ENCODE data around the gene MYEOV.

Gene MYEOV

DNA sequence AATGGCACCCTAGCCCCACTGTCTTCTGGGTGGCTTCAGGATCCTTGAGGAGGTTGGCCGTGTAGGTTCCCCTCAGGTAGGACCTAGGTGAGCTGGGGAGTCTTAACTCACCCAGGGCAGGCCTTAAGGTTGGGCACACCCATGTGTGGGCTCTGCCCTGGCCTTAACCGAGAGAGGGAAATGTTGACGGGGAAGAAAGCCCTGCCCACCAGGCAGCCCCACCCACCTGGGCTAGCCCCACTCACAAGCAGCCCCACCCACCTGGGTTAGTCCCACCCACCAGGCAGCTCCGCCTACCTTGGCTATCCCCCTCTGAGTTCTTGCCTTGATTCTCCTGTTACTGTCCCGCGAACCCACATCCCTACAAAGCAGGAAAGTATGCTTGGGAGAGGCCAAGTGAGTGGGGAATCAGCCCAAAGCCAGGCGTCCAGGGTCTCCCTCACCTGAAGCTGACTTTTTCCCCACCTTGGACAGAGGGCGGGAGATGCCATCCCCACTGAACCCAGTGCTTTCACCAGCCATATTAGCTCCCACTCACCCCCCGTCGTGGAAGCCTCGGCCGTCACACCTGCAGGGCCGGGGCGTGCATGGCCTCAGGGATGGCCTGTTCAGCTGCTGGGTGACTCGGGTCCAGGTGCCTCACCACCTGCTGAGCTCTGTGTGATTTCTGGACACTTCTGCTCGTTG is at the start of gene MYEOV:
Gene MYEOV (plus strand): TSS at position 337 of the 687 bp plus-strand sequence. CDS start 1,200 bp downstream, outside the sequence.
- Mint-ChIP-seq H3K4me1 (peaks cover 32% of the 10 kb centered on the region), H3K9me3 (no peaks in the 10 kb centered on the region), H3K4me3 (no peak within 1 kb of the TSS), H3K27ac (ENCODE audit: low read depth) (no peak within 1 kb of the TSS), H3K36me3 (ENCODE audit: insufficient read depth) (peaks cover 7% of the 10 kb centered on the region), H3K27me3 (no peaks in the 10 kb centered on the region)
- ATAC-seq (replicated peaks; ENCODE audit: extremely low read depth, poor library complexity, severe bottlenecking): no peak
- no peak for DNase-seq (ENCODE audit: low spot score in 2 of 2)

DNA sequence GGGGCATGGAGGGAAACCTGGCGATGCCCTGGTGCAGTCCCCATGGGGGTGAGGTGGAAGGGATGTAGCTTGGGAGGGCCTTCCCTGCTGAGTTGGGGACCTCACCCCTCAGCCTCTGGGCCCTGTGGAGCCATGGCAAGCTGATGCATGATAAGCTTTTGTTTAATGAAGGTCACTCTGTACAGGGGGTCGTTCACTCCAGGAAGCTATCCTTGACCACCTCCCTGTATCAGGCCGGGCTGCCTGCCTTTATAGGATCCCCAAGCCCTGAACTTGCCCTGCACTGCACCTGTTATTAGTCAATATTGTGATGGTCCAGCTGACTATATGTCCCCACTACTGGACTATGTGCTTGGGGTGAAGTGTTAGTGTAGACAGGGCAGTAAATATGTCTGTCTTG is 49.7 kb upstream of the MYEOV start:
- peaks cover 18% of the 10 kb centered on the region for H3K27me3 Mint-ChIP-seq
- H3K4me1 Mint-ChIP-seq: no peaks in the 10 kb centered on the region
- no peak overlapping the region for H3K27ac Mint-ChIP-seq (ENCODE audit: low read depth)
- H3K36me3 Mint-ChIP-seq (ENCODE audit: insufficient read depth): no peaks in the 10 kb centered on the region
- ATAC-seq (replicated peaks; ENCODE audit: extremely low read depth, poor library complexity, severe bottlenecking) (no peak), DNase-seq (ENCODE audit: low spot score in 2 of 2) (no peak)
- H3K4me3 Mint-ChIP-seq: no peak overlapping the region
- H3K9me3 Mint-ChIP-seq: no peaks in the 10 kb centered on the region

DNA sequence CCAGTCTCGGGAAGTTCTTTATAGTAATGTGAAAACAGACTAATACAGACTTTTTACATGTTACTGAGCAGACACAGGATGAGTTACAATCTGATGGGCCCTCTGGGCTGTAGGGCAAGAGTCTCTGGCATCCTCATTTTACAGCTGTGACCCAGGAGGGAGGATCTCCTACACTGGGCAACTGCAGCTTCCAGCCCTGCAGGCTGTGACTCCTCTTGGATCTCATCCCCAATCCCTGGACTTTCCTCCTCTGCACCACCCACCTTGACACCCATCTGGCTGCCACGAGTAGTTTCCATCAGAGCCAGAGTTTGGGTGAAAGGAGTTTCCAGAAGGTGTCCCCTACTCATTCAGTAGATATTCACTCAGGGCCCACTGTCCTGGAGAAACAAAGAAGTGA is 48.9 kb upstream of the MYEOV start:
- no peaks in the 10 kb centered on the region for H3K4me1 Mint-ChIP-seq
- no peak overlapping the region for H3K27ac Mint-ChIP-seq (ENCODE audit: low read depth)
- H3K4me3 Mint-ChIP-seq: no peak overlapping the region

DNA sequence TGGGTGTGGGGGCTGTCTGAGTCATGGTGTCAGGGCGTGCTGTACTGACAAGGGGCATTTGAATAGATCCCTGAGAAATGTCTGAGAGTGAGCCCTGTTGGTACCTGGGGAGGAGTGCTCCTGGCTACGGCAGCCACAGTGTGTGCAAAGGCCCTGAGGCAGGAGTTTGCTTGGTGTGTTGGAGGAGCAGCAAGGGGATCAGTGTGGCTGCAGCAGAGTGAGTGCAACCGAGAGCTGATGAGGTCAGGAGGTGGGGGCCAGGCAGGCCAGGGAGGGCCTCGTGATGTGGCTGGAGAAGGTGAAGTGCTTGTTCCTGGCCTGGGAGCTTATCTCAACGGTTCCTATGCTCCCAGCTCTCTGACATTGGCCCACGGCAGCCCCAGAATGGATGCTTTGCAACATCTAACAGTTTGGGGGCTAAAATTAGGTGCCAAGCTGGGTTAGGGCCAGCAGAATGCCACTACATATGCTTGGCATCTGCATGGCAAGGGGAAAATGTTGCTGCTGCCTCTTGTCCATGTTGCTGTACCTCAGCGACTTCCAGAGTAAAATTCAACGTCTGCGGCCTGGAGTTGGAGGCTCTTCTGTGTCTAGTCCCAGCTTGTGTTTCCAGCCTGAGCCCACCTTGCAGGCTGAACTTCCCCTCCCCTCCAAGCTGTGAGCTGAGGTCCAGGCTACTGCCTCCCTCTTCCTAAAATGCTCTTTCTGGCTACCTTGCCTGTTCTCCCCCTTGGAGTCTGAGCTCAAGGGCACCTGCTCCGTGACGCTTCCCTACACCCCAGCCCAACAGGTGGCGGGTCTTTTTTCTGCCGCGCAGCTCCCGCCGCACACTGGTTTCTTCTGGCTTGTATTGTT is 48.2 kb upstream of the MYEOV start:
- Mint-ChIP-seq H3K4me3 (no peak overlapping the region), H3K27me3 (peaks cover 30% of the 10 kb centered on the region), H3K4me1 (no peaks in the 10 kb centered on the region), H3K27ac (ENCODE audit: low read depth) (no peak overlapping the region), H3K36me3 (ENCODE audit: insufficient read depth) (no peaks in the 10 kb centered on the region), H3K9me3 (no peaks in the 10 kb centered on the region)
- no peak for DNase-seq (ENCODE audit: low spot score in 2 of 2)
- no peak for ATAC-seq (replicated peaks; ENCODE audit: extremely low read depth, poor library complexity, severe bottlenecking)

More for the DNA sequence above, 48.9 kb upstream of the MYEOV start:
- Mint-ChIP-seq H3K36me3 (ENCODE audit: insufficient read depth) (no peaks in the 10 kb centered on the region), H3K9me3 (no peaks in the 10 kb centered on the region), H3K27me3 (peaks cover 25% of the 10 kb centered on the region)
- ATAC-seq (replicated peaks; ENCODE audit: extremely low read depth, poor library complexity, severe bottlenecking) (no peak), DNase-seq (ENCODE audit: low spot score in 2 of 2) (no peak)

DNA sequence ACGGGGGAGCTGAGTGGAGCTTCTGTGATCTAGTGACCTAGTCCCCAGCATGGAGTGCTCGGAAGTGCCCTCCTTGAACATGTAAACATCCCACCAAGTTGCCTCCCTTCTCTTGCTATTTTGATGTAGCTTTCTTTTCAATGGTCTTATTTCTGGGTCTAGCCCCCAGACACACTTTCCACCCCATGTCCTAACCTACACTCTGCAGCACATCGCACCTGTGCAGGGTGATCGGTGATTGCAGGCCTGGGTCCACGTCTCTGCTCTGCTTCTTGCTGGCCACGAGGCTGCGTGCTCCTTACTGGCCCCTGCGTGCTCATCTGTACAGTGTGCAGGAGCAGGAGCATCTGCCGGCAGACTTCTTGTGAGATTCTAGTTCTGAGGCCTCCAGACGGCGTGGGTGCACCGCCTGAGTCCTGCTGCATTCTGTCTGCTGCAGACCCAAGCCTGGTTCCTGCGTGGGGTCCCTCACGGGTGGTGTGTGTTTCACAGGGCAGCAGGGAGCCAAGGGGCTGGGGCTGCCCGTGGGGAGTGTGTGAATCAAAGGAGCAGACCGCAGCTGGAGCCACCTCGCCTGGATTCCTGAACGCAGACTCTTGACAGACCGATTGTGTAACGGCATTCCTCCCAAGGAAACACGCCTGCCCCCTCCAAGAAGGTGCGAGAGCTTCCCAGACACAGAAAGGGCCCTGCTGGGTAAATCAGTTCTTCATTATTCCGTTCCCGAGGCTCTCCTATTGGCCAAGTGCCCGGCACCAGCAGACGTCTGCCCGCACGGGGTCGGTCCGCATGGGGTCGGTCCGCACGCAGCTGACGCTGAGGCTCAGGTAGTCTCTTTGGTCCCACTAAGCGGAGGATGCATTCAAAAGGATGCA is 44.4 kb upstream of the MYEOV start:
- Mint-ChIP-seq H3K4me1 (no peaks in the 10 kb centered on the region), H3K36me3 (ENCODE audit: insufficient read depth) (no peaks in the 10 kb centered on the region), H3K4me3 (no peak overlapping the region), H3K27ac (ENCODE audit: low read depth) (no peak overlapping the region), H3K27me3 (peaks cover 61% of the 10 kb centered on the region), H3K9me3 (no peaks in the 10 kb centered on the region)
- ATAC-seq (replicated peaks; ENCODE audit: extremely low read depth, poor library complexity, severe bottlenecking): no peak
- no peak for DNase-seq (ENCODE audit: low spot score in 2 of 2)

DNA sequence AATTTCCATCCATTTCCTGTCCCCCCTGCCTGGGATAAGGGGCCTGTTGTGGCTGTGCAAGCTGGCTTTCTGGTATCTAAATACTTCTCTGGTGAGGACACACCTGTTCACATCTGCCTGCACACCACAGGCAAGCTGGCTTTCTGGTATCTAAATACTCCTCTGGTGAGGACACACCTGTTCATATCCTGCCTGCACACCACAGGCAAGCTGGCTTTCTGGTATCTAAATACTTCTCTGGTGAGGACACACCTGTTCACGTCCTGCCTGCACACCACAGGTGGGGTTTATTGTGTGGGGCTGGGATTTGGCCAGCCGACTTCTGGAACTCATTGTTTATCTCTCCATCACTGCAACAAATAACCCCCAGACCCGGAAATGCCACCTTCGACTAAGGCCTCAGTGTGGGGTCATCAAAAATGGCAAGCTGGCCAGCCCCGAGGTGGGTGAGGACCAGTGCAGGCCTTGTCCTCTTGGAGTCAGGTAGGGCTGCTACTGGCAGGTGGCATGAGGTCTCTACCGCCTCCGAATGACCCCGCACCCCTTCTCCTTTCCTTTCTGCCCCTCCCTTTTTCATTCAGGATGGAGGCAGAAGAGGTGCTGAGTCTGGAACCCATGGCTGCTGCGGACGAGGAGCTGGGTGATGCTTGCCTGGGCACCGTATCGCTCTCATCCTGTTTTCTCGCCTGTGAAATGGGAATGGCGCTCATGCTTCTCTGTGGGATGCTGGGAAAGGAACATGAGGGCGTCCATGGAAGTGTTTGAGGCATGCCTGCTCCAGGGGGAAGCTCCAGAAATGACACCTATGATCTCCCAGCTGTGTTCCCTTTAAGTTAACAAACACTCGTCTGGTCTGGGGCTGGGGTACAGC is 43.5 kb upstream of the MYEOV start:
- Mint-ChIP-seq H3K4me1 (no peaks in the 10 kb centered on the region), H3K36me3 (ENCODE audit: insufficient read depth) (no peaks in the 10 kb centered on the region), H3K27me3 (peaks cover 67% of the 10 kb centered on the region), H3K27ac (ENCODE audit: low read depth) (no peak overlapping the region), H3K4me3 (no peak overlapping the region), H3K9me3 (no peaks in the 10 kb centered on the region)
- DNase-seq (ENCODE audit: low spot score in 2 of 2) (no peak), ATAC-seq (replicated peaks; ENCODE audit: extremely low read depth, poor library complexity, severe bottlenecking) (no peak)

DNA sequence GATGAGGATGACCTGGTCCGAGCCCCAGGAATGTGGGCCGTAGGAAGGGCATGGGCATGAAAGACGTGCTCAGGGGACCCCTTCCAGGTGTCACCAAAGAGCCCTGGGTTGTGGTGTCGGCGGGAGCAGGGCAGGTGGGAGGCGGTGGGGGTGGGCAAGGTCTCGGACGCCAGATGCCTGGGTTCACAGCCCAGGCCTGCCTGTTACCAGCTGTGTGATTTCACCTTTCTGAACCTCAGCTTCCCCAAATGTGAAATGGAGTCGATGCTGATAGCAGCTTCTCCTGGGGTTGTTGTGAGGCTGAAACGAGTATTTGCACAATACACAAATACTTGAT is 42.9 kb upstream of the MYEOV start:
- peaks cover 68% of the 10 kb centered on the region for H3K27me3 Mint-ChIP-seq
- H3K27ac Mint-ChIP-seq (ENCODE audit: low read depth): no peak overlapping the region
- no peak overlapping the region for H3K4me3 Mint-ChIP-seq
- H3K9me3 Mint-ChIP-seq: no peaks in the 10 kb centered on the region
- no peaks in the 10 kb centered on the region for H3K4me1 Mint-ChIP-seq
- H3K36me3 Mint-ChIP-seq (ENCODE audit: insufficient read depth): no peaks in the 10 kb centered on the region
- DNase-seq (ENCODE audit: low spot score in 2 of 2): no peak
- no peak for ATAC-seq (replicated peaks; ENCODE audit: extremely low read depth, poor library complexity, severe bottlenecking)

DNA sequence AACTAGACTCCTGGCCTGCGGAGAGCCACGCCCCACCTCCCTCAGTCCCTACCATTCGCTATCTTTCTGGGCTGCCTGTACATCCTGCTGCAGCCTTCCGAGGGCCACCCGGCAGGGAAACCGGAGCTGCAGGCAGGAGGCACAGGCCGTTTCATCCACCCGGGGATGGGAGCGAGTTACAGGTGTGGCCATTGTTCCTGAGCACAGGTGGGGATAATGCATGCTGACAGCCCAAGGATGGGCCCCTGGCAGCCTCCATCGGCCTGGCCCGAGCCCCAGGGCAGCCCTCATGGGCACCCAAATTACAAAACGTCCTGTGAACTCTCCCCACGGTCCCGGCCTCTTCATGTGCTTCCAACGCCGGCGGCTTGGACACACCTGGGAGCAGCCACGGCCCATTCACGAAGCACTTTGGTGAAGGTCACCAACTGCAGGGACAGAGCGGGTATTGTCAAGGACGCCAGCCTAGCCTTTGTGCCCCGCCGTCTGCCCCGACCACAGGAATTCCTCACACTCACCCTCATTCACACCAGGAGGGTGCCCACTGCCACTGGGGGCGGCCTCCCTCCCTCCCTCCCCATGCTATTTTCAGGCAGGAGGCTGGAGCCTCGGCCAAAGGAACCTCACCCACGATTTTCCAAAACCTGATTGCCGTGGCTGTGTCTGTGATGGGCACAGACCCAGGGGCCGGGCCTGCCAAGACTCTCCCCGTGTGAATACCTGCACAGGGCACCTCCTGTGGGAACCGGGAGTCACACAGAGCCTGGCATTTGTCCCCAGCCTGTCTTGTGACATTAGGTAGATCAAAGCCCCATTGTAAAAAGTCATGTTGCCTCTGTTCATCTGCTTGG is 42.1 kb upstream of the MYEOV start:
- Mint-ChIP-seq H3K27ac (ENCODE audit: low read depth) (no peak overlapping the region), H3K4me3 (no peak overlapping the region), H3K9me3 (no peaks in the 10 kb centered on the region), H3K4me1 (no peaks in the 10 kb centered on the region), H3K27me3 (peaks cover 76% of the 10 kb centered on the region), H3K36me3 (ENCODE audit: insufficient read depth) (no peaks in the 10 kb centered on the region)
- ATAC-seq (replicated peaks; ENCODE audit: extremely low read depth, poor library complexity, severe bottlenecking): no peak
- DNase-seq (ENCODE audit: low spot score in 2 of 2): no peak

DNA sequence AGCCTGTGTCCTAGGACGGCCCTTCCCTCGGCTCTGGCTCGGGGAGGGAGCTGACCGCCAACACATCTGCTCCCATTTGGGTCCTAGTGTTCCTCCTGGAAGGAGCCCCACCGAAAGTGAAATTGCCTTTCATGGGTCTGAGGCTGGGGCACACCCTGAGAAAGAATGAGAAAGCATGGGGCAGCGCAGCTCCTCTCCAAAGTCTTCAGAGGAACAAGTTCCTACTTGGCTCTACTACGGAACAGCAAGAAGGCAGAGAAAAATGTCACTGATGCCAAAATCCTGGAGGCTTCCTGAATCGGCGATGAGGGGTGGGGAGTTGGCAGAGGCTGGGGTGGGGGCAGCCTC is 41.5 kb upstream of the MYEOV start:
- H3K4me1 Mint-ChIP-seq: no peaks in the 10 kb centered on the region
- H3K27ac Mint-ChIP-seq (ENCODE audit: low read depth): no peak overlapping the region
- H3K9me3 Mint-ChIP-seq: no peaks in the 10 kb centered on the region
- no peaks in the 10 kb centered on the region for H3K36me3 Mint-ChIP-seq (ENCODE audit: insufficient read depth)
- ATAC-seq (replicated peaks; ENCODE audit: extremely low read depth, poor library complexity, severe bottlenecking): no peak
- no peak overlapping the region for H3K4me3 Mint-ChIP-seq
- H3K27me3 Mint-ChIP-seq: peaks cover 82% of the 10 kb centered on the region
- no peak for DNase-seq (ENCODE audit: low spot score in 2 of 2)

DNA sequence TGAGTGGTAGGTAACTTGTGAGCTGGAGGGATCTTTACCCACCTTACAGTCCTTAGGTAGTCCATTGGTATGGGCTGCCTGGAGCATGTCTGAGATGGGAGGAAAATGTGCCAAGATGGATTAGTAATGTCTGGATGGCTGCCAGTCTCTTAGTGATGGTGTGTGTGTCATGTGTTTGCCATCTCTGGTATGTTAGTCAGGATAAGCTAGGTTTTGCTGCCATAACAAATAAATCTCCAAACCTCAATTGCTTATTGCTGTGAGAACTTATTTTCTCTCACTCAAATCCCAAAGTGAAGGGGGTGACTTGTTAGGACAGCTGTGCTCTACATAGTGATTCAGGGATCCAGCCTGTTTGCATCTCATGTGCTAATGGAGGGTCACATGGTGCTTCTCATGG is 40.9 kb upstream of the MYEOV start:
- H3K4me3 Mint-ChIP-seq: no peak overlapping the region
- H3K27ac Mint-ChIP-seq (ENCODE audit: low read depth): no peak overlapping the region
- ATAC-seq (replicated peaks; ENCODE audit: extremely low read depth, poor library complexity, severe bottlenecking) (no peak), DNase-seq (ENCODE audit: low spot score in 2 of 2) (no peak)
- H3K27me3 Mint-ChIP-seq: peaks cover 83% of the 10 kb centered on the region
- H3K9me3 Mint-ChIP-seq: no peaks in the 10 kb centered on the region
- H3K36me3 Mint-ChIP-seq (ENCODE audit: insufficient read depth): no peaks in the 10 kb centered on the region
- no peaks in the 10 kb centered on the region for H3K4me1 Mint-ChIP-seq

DNA sequence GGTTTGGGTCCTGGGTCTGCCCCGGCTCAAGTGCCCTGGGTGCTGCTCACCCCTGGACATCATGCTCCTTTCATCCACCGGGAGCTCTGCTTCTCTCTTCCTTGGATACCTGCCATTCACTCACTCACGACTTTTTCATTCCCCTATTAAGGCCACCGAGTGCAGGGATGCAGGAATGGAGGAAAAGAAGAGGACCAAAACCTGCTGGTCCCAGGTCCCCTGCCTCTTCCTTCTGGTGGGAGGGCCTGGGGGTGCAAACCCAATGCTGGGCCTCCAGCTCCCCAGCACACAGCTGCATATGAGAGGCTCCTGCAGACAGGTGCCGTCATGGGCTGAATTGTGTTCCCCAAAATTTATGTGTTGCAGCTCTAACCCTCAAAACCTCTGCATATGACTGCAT is 36.8 kb upstream of the MYEOV start:
- peaks cover 48% of the 10 kb centered on the region for H3K27me3 Mint-ChIP-seq
- H3K4me3 Mint-ChIP-seq: no peak overlapping the region
- DNase-seq (ENCODE audit: low spot score in 2 of 2): no peak
- ATAC-seq (replicated peaks; ENCODE audit: extremely low read depth, poor library complexity, severe bottlenecking): no peak
- no peaks in the 10 kb centered on the region for H3K9me3 Mint-ChIP-seq
- no peaks in the 10 kb centered on the region for H3K36me3 Mint-ChIP-seq (ENCODE audit: insufficient read depth)
- H3K4me1 Mint-ChIP-seq: no peaks in the 10 kb centered on the region
- no peak overlapping the region for H3K27ac Mint-ChIP-seq (ENCODE audit: low read depth)

Data from central memory CD8-positive, alpha-beta T cell (primary cell).